Pons (tissue), 1 donor: ENCODE measurements around the gene HNRNPA3.
A peak's percentile ranks its signal among the peaks of the same experiment; 100 is the strongest.
"Not testable (repeated sequence)": the region's sequence is repeated elsewhere in the genome, so short reads cannot be mapped to it uniquely, and the experiment has no call there.

Source experiments
- DNase-seq: peaks from one replicate; pipeline ENCODE4 v3.0.0-alpha.2; 2016; ENCODE audit warnings: low spot score

The HNRNPA3 gene

GRCh38 chr2:177254433-177255226, 42.0 kb downstream of the HNRNPA3 start:
- peak; percentile 74 for DNase-seq

- DNase-seq, result no peak
Measured at GRCh38 chr2:177255227-177255601, 42.6 kb downstream of the HNRNPA3 start.

- no peak for DNase-seq
Measured at GRCh38 chr2:177256026-177256425, 43.4 kb downstream of the HNRNPA3 start.

GRCh38 chr2:177256695-177257094, 44.1 kb downstream of the HNRNPA3 start:
- DNase-seq, result no peak

- DNase-seq, result no peak
Measured at GRCh38 chr2:177257471-177257870, 44.9 kb downstream of the HNRNPA3 start.

GRCh38 chr2:177258059-177258458, 45.5 kb downstream of the HNRNPA3 start:
- DNase-seq, result no peak

GRCh38 chr2:177260379-177260778, 47.8 kb downstream of the HNRNPA3 start:
- no peak for DNase-seq

- DNase-seq, result peak; percentile 62
Measured at GRCh38 chr2:177261116-177262060, 48.8 kb downstream of the HNRNPA3 start.

- DNase-seq, result no peak
Measured at GRCh38 chr2:177262092-177262491, 49.5 kb downstream of the HNRNPA3 start.

- DNase-seq, result no peak
Measured at GRCh38 chr2:177262958-177263450, 50.4 kb downstream of the HNRNPA3 start.

GRCh38 chr2:177263451-177264208, 51.0 kb downstream of the HNRNPA3 start:
- DNase-seq, result peak; percentile 95

GRCh38 chr2:177264209-177264692, 51.7 kb downstream of the HNRNPA3 start:
- DNase-seq, result no peak

- peak; percentile 89 for DNase-seq
Measured at GRCh38 chr2:177264693-177265587, 52.3 kb downstream of the HNRNPA3 start, which contains the start of gene NFE2L2. Gene NFE2L2 (minus strand): TSS chr2:177264727. CDS start chr2:177264576, 151 bp downstream.

- no peak for DNase-seq
Measured at GRCh38 chr2:177265824-177266817, 53.5 kb downstream of the HNRNPA3 start.

- not testable (repeated sequence) for DNase-seq
Measured at GRCh38 chr2:177266955-177267354, 54.4 kb downstream of the HNRNPA3 start.

- DNase-seq, result no peak
Measured at GRCh38 chr2:177268187-177268871, 55.7 kb downstream of the HNRNPA3 start.

- DNase-seq, result no peak
Measured at GRCh38 chr2:177268901-177269300, 56.3 kb downstream of the HNRNPA3 start.

- DNase-seq, result no peak
Measured at GRCh38 chr2:177270531-177270930, 57.9 kb downstream of the HNRNPA3 start.
